Measurements from ENCODE around the gene CASS4.

GRCh38 chr20:56433221-56433879 is 21.3 kb downstream of the CASS4 start:
- TF ChIP-seq CTCF (IDR thresholded peaks at IDR 0.05) (no peak), POLR2AphosphoS5 (IDR thresholded peaks at IDR 0.05) (no peak)

Data from transverse colon (tissue), 4 donors.